ENCODE results near the gene E2F4.

Gene E2F4

GRCh38 chr16:67151431-67152097 is 40.4 kb upstream of the E2F4 start:
- DNase-seq: no peak
- peaks cover 48% of the 10 kb centered on the region for H3K4me1 Mint-ChIP-seq
- CTCF ChIA-PET: interaction anchor here (0.7 to 1.7 kb wide), 15 partner anchors 9 to 204 kb away, joined by 3 to 8 read pairs (median 4); no protein-coding TSS in a partner anchor
- H3K36me3 Mint-ChIP-seq: peaks cover 44% of the 10 kb centered on the region
- peak overlapping the region; percentile 70 for H3K4me3 Mint-ChIP-seq
- H3K27ac Mint-ChIP-seq: peak overlapping the region; percentile 76
- peaks cover 20% of the 10 kb centered on the region for H3K27me3 Mint-ChIP-seq
- no peaks in the 10 kb centered on the region for H3K9me3 Mint-ChIP-seq

GRCh38 chr16:67154578-67155294 is 37.2 kb upstream of the E2F4 start:
- H3K4me1 Mint-ChIP-seq: peaks cover 67% of the 10 kb centered on the region
- peaks cover 41% of the 10 kb centered on the region for H3K36me3 Mint-ChIP-seq
- no peaks in the 10 kb centered on the region for H3K9me3 Mint-ChIP-seq
- DNase-seq: no peak
- peaks cover 17% of the 10 kb centered on the region for H3K27me3 Mint-ChIP-seq
- no peak overlapping the region for H3K27ac Mint-ChIP-seq
- CTCF ChIA-PET: interaction anchor here (0.6 to 8.7 kb wide), 47 partner anchors 9 to 426 kb away, joined by 3 to 163 read pairs (median 4); partner anchors contain the start of genes CBFB, CES4A, HSF4 and NOL3
- H3K4me3 Mint-ChIP-seq: peak overlapping the region; percentile 76

GRCh38 chr16:67155295-67156142 is 36.4 kb upstream of the E2F4 start:
- no peaks in the 10 kb centered on the region for H3K9me3 Mint-ChIP-seq
- CTCF ChIA-PET: interaction anchor here (0.6 to 8.7 kb wide), 46 partner anchors 8 to 427 kb away, joined by 3 to 163 read pairs (median 4); partner anchors contain the start of genes CBFB, CES4A, HSF4 and NOL3
- peaks cover 46% of the 10 kb centered on the region for H3K36me3 Mint-ChIP-seq
- peak overlapping the region; percentile 33 for H3K27ac Mint-ChIP-seq
- H3K27me3 Mint-ChIP-seq: peaks cover 17% of the 10 kb centered on the region
- H3K4me3 Mint-ChIP-seq: peak overlapping the region; percentile 76
- peak; percentile 84 for DNase-seq
- peaks cover 67% of the 10 kb centered on the region for H3K4me1 Mint-ChIP-seq

- Mint-ChIP-seq H3K9me3 (no peaks in the 10 kb centered on the region), H3K4me3 (peak overlapping the region; percentile 76), H3K27ac (peak overlapping the region; percentile 100), H3K4me1 (peaks cover 65% of the 10 kb centered on the region), H3K27me3 (peaks cover 18% of the 10 kb centered on the region), H3K36me3 (peaks cover 51% of the 10 kb centered on the region)
- no peak for DNase-seq
- CTCF ChIA-PET: interaction anchor here (1.2 to 8.7 kb wide), 19 partner anchors 12 to 428 kb away, joined by 3 to 163 read pairs (median 9); partner anchors contain the start of genes CBFB and NOL3
These were observed 35.7 kb upstream of the E2F4 start for GRCh38 chr16:67156143-67156844.

GRCh38 chr16:67157106-67157748 is 34.7 kb upstream of the E2F4 start:
- Mint-ChIP-seq H3K9me3 (no peaks in the 10 kb centered on the region), H3K36me3 (peaks cover 55% of the 10 kb centered on the region), H3K4me3 (peak overlapping the region; percentile 94), H3K27me3 (peaks cover 18% of the 10 kb centered on the region), H3K4me1 (peaks cover 64% of the 10 kb centered on the region), H3K27ac (peak overlapping the region; percentile 100)
- CTCF ChIA-PET: interaction anchor here (1.3 to 8.7 kb wide), 10 partner anchors 12 to 205 kb away, joined by 3 to 163 read pairs (median 4); partner anchors contain the start of gene NOL3
- DNase-seq: no peak

- Mint-ChIP-seq H3K36me3 (peaks cover 53% of the 10 kb centered on the region), H3K27me3 (peaks cover 26% of the 10 kb centered on the region), H3K9me3 (no peaks in the 10 kb centered on the region), H3K27ac (peak overlapping the region; percentile 100), H3K4me1 (peaks cover 62% of the 10 kb centered on the region), H3K4me3 (peak overlapping the region; percentile 94)
- peak; percentile 51 for DNase-seq
- CTCF ChIA-PET: interaction anchor here (1.3 to 8.7 kb wide), 11 partner anchors 11 to 206 kb away, joined by 3 to 163 read pairs (median 4); partner anchors contain the start of genes MATCAP1 and NOL3
These were observed 33.9 kb upstream of the E2F4 start for GRCh38 chr16:67157892-67158635.

GRCh38 chr16:67158637-67159600 is 33.0 kb upstream of the E2F4 start:
- Mint-ChIP-seq H3K4me3 (peak overlapping the region; percentile 94), H3K27ac (peak overlapping the region; percentile 100), H3K27me3 (peaks cover 35% of the 10 kb centered on the region), H3K9me3 (no peaks in the 10 kb centered on the region), H3K36me3 (peaks cover 47% of the 10 kb centered on the region), H3K4me1 (peaks cover 59% of the 10 kb centered on the region)
- CTCF ChIA-PET: interaction anchor here (0.6 to 8.7 kb wide), 10 partner anchors 10 to 206 kb away, joined by 3 to 163 read pairs (median 4); partner anchors contain the start of genes MATCAP1 and NOL3
- peak; percentile 93 for DNase-seq

GRCh38 chr16:67161595-67162058 is 30.3 kb upstream of the E2F4 start:
- peak overlapping the region; percentile 94 for H3K4me3 Mint-ChIP-seq
- peak overlapping the region; percentile 21 for H3K27ac Mint-ChIP-seq
- DNase-seq: no peak
- H3K36me3 Mint-ChIP-seq: peaks cover 46% of the 10 kb centered on the region
- CTCF ChIA-PET: interaction anchor here (1.2 to 2.6 kb wide), 4 partner anchors 13 to 26 kb away, joined by 4 to 14 read pairs (median 8); no protein-coding TSS in a partner anchor
- no peaks in the 10 kb centered on the region for H3K9me3 Mint-ChIP-seq
- H3K27me3 Mint-ChIP-seq: peaks cover 58% of the 10 kb centered on the region
- H3K4me1 Mint-ChIP-seq: peaks cover 64% of the 10 kb centered on the region

- Mint-ChIP-seq H3K27ac (peak overlapping the region; percentile 79), H3K4me1 (peaks cover 59% of the 10 kb centered on the region), H3K36me3 (peaks cover 47% of the 10 kb centered on the region), H3K27me3 (peaks cover 68% of the 10 kb centered on the region), H3K9me3 (no peaks in the 10 kb centered on the region), H3K4me3 (peak overlapping the region; percentile 94)
- CTCF ChIA-PET: interaction anchor here (1.1 to 2.6 kb wide), 7 partner anchors 7 to 145 kb away, joined by 3 to 14 read pairs (median 5); no protein-coding TSS in a partner anchor
- no peak for DNase-seq
These were observed 29.3 kb upstream of the E2F4 start for GRCh38 chr16:67162506-67163163.

GRCh38 chr16:67163164-67163998 is 28.6 kb upstream of the E2F4 start:
- CTCF ChIA-PET: interaction anchor here (1.1 to 2.6 kb wide), 7 partner anchors 8 to 146 kb away, joined by 3 to 14 read pairs (median 5); no protein-coding TSS in a partner anchor
- H3K4me3 Mint-ChIP-seq: peak overlapping the region; percentile 94
- peaks cover 54% of the 10 kb centered on the region for H3K4me1 Mint-ChIP-seq
- DNase-seq: peak; percentile 79
- H3K27me3 Mint-ChIP-seq: peaks cover 75% of the 10 kb centered on the region
- H3K27ac Mint-ChIP-seq: peak overlapping the region; percentile 80
- H3K9me3 Mint-ChIP-seq: no peaks in the 10 kb centered on the region
- peaks cover 42% of the 10 kb centered on the region for H3K36me3 Mint-ChIP-seq

Measured in activated naive CD4-positive, alpha-beta T cell treated with anti-CD3 and anti-CD28 coated beads, Interleukin-2, amount 10 ng/mL, durations not matched to agents 7 days and 5 days (primary cell).